Thyroid gland (tissue), 4 donors: ENCODE data around the gene NEDD9.

Experiments used
- POLR2A ChIP-seq, 2 donors: fragments of 450-650 bp; IDR thresholded peaks; one replicate each; pipeline ENCODE4 v1.6.1; 2017; ENCODE audit warnings: antibody characterized with exemption in 2 of 2, mild to moderate bottlenecking in 2 of 2, moderate library complexity in 1 of 2
- TF ChIP-seq, protein P1 (sequence below), 6 experiments: fragments of 200-600 bp in 3 of 6; fragments of 450-650 bp in 3 of 6; sonication (generic) in 3 of 6; IDR thresholded peaks; one replicate each; pipeline ENCODE4 v1.5.1; 2016 to 2019; ENCODE audit warnings: antibody characterized with exemption in 6 of 6, mild to moderate bottlenecking in 2 of 6, inconsistent platforms in 1 of 6, moderate library complexity in 1 of 6

DNA sequence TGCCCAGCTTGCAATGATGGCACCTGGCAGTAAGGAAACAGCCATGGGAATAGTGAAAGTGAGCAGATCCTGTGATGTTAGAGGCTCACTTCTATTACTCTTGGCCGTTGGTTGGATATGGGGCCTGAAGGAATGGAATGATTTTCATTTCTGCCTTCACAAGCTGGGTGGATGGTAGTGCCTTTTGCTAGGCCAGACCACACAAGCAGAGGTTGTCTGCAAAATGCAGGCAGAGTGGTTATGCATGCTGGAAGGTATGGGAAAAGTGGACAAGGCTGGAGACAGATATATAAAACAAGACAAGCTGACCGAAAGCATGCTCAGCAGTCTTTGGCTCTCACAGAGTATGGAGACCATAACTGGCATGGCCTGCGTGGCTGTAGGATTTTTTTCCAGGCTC lies 70.2 kb downstream of the NEDD9 start:
- TF ChIP-seq, protein P1, sequence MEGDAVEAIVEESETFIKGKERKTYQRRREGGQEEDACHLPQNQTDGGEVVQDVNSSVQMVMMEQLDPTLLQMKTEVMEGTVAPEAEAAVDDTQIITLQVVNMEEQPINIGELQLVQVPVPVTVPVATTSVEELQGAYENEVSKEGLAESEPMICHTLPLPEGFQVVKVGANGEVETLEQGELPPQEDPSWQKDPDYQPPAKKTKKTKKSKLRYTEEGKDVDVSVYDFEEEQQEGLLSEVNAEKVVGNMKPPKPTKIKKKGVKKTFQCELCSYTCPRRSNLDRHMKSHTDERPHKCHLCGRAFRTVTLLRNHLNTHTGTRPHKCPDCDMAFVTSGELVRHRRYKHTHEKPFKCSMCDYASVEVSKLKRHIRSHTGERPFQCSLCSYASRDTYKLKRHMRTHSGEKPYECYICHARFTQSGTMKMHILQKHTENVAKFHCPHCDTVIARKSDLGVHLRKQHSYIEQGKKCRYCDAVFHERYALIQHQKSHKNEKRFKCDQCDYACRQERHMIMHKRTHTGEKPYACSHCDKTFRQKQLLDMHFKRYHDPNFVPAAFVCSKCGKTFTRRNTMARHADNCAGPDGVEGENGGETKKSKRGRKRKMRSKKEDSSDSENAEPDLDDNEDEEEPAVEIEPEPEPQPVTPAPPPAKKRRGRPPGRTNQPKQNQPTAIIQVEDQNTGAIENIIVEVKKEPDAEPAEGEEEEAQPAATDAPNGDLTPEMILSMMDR (IDR thresholded peaks at IDR 0.05): no peak
- TF ChIP-seq POLR2A (IDR thresholded peaks at IDR 0.05): no peak
